GM21447 (cell line): Measurements from ENCODE around the gene SYT9.

Experiments
- ATAC-seq: cut with Tn5 transposase; IDR thresholded peaks from one replicate; pipeline ENCODE4 v1.9.1; 2021; ENCODE audit not compliant: unreplicated experiment

The SYT9 gene

GRCh38 chr11:7418906-7419305, 167.2 kb downstream of the SYT9 start:
- no peak for ATAC-seq

GRCh38 chr11:7421136-7421535, 169.4 kb downstream of the SYT9 start:
- ATAC-seq, result no peak

GRCh38 chr11:7422544-7423331, 171.0 kb downstream of the SYT9 start:
- ATAC-seq, result no peak

- ATAC-seq, result no peak
These were observed 172.2 kb downstream of the SYT9 start for GRCh38 chr11:7423946-7424345.

- no peak for ATAC-seq
These were observed 176.0 kb downstream of the SYT9 start for GRCh38 chr11:7427733-7428132.

- no peak for ATAC-seq
These were observed 176.5 kb downstream of the SYT9 start for GRCh38 chr11:7428196-7428595.

GRCh38 chr11:7430496-7430895, 178.8 kb downstream of the SYT9 start:
- no peak for ATAC-seq

GRCh38 chr11:7435176-7435575, 183.5 kb downstream of the SYT9 start:
- ATAC-seq, result no peak

GRCh38 chr11:7436146-7436545, 184.4 kb downstream of the SYT9 start:
- no peak for ATAC-seq

- peak; percentile 88 for ATAC-seq
These were observed 185.0 kb downstream of the SYT9 start for GRCh38 chr11:7436657-7437056.

GRCh38 chr11:7437696-7438095, 186.0 kb downstream of the SYT9 start:
- ATAC-seq, result no peak

GRCh38 chr11:7439746-7440320, 188.1 kb downstream of the SYT9 start:
- ATAC-seq, result no peak

- ATAC-seq, result peak; percentile 95
These were observed 191.0 kb downstream of the SYT9 start for GRCh38 chr11:7442588-7443215.

- ATAC-seq, result no peak
These were observed 192.6 kb downstream of the SYT9 start for GRCh38 chr11:7444091-7444981.

- no peak for ATAC-seq
These were observed 193.9 kb downstream of the SYT9 start for GRCh38 chr11:7445564-7445963.

GRCh38 chr11:7448201-7448600, 196.5 kb downstream of the SYT9 start:
- ATAC-seq, result no peak

GRCh38 chr11:7449211-7449840, 197.6 kb downstream of the SYT9 start:
- ATAC-seq, result no peak

- ATAC-seq, result no peak
These were observed 198.1 kb downstream of the SYT9 start for GRCh38 chr11:7449841-7450214.

GRCh38 chr11:7450836-7451235, 199.1 kb downstream of the SYT9 start:
- ATAC-seq, result no peak

- no peak for ATAC-seq
These were observed 199.8 kb downstream of the SYT9 start for GRCh38 chr11:7451520-7451919.

- ATAC-seq, result no peak
These were observed 200.3 kb downstream of the SYT9 start for GRCh38 chr11:7451952-7452494.
